ENCODE data around the gene ASIC2. TPM values are rescaled to one million over a fixed set of nuclear protein-coding genes. Genes with fewer than 3 reads are reported as not detected.

ASIC2 gene
- total RNA-seq, 1 donor from 2014 or later: not detected

GRCh38 chr17:33284022-33284421 is 9.1 kb downstream of the ASIC2 start:
- Mint-ChIP-seq H3K27me3 (ENCODE audit: unreplicated experiment) (peaks cover 4% of the 10 kb centered on the region), H3K4me3 (ENCODE audit: unreplicated experiment) (no peak overlapping the region), H3K36me3 (ENCODE audit: low read depth, unreplicated experiment) (no peaks in the 10 kb centered on the region), H3K4me1 (ENCODE audit: unreplicated experiment) (no peaks in the 10 kb centered on the region), H3K27ac (ENCODE audit: unreplicated experiment) (no peak overlapping the region), H3K9me3 (ENCODE audit: unreplicated experiment) (no peaks in the 10 kb centered on the region)
- no peak for DNase-seq (ENCODE audit: low spot score)
- no peak for TF ChIP-seq CTCF (IDR thresholded peaks at IDR 0.05; ENCODE audit: unreplicated experiment)

GRCh38 chr17:33280162-33280943 is 12.7 kb downstream of the ASIC2 start:
- no peaks in the 10 kb centered on the region for H3K4me1 Mint-ChIP-seq (ENCODE audit: unreplicated experiment)
- no peaks in the 10 kb centered on the region for H3K9me3 Mint-ChIP-seq (ENCODE audit: unreplicated experiment)
- no peaks in the 10 kb centered on the region for H3K36me3 Mint-ChIP-seq (ENCODE audit: low read depth, unreplicated experiment)
- TF ChIP-seq CTCF (IDR thresholded peaks at IDR 0.05; ENCODE audit: unreplicated experiment): no peak
- H3K27me3 Mint-ChIP-seq (ENCODE audit: unreplicated experiment): peaks cover 2% of the 10 kb centered on the region
- no peak overlapping the region for H3K27ac Mint-ChIP-seq (ENCODE audit: unreplicated experiment)
- DNase-seq (ENCODE audit: low spot score): no peak
- H3K4me3 Mint-ChIP-seq (ENCODE audit: unreplicated experiment): no peak overlapping the region

GRCh38 chr17:33277436-33278100 is 15.5 kb downstream of the ASIC2 start:
- no peak for TF ChIP-seq CTCF (IDR thresholded peaks at IDR 0.05; ENCODE audit: unreplicated experiment)
- Mint-ChIP-seq H3K27ac (ENCODE audit: unreplicated experiment) (no peak overlapping the region), H3K36me3 (ENCODE audit: low read depth, unreplicated experiment) (no peaks in the 10 kb centered on the region), H3K4me1 (ENCODE audit: unreplicated experiment) (no peaks in the 10 kb centered on the region), H3K9me3 (ENCODE audit: unreplicated experiment) (no peaks in the 10 kb centered on the region), H3K4me3 (ENCODE audit: unreplicated experiment) (no peak overlapping the region), H3K27me3 (ENCODE audit: unreplicated experiment) (peaks cover 2% of the 10 kb centered on the region)
- no peak for DNase-seq (ENCODE audit: low spot score)

- Mint-ChIP-seq H3K4me3 (ENCODE audit: unreplicated experiment) (no peak overlapping the region), H3K36me3 (ENCODE audit: low read depth, unreplicated experiment) (no peaks in the 10 kb centered on the region), H3K9me3 (ENCODE audit: unreplicated experiment) (no peaks in the 10 kb centered on the region), H3K27me3 (ENCODE audit: unreplicated experiment) (peaks cover 4% of the 10 kb centered on the region), H3K27ac (ENCODE audit: unreplicated experiment) (no peak overlapping the region), H3K4me1 (ENCODE audit: unreplicated experiment) (no peaks in the 10 kb centered on the region)
- no peak for DNase-seq (ENCODE audit: low spot score)
- no peak for TF ChIP-seq CTCF (IDR thresholded peaks at IDR 0.05; ENCODE audit: unreplicated experiment)
These were observed 19.2 kb downstream of the ASIC2 start for GRCh38 chr17:33273743-33274410.

Data from endothelial cell (in vitro differentiated cells).